ENCODE results near the gene FRMD4B. TPM values are rescaled to one million over a fixed set of nuclear protein-coding genes. Genes with fewer than 3 reads are reported as not detected.

FRMD4B gene
- total RNA-seq (2014; rRNA removed; shearing (Covaris generic)) = 4.2 and 18.0 TPM in 2 replicates

DNA sequence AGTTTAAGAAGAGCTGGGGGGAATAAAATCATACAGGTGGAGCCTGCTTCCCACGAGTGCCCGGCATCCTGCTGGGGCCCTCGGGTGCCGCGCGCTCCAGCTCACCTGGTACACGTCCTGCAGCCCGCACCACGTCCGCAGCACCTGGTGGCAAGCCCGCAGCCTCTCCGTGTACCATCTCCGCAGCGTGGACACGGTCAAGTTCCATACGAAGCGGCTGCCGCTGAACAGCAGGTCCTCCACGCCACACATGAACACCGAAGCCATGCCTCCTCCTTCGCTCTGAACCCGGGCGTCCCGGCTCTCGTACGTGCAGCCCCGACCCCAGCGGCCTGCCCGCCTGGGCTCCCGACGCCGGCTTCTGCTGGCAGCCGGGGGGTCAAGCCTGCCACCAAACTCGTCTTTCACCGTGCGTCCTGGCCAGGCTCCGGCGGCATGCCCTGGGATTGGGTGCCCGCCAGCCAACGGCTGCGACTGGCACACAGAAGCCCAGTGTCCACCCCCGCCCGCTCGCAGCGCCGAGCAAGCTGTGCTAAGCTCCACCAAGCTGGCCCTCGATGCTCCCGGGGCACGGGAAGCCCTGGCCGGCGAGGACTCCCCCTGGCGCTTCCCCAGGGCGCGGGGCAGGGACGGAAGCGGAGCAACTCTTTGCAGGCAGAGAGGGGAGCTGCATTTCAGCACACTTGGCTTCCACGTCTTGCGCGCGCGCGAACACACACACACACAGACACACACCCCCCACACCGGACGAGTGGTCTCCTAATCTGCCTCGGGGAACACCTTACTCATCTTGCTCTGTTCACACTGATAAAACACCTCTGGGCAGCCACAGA, at the start of gene FRMD4B:
FRMD4B (minus strand) TSS at position 366 of the 833 bp plus-strand sequence; CDS start at position 267, 99 bp downstream.
- DNase-seq (ENCODE audit: low spot score) = peak; percentile 10

DNA sequence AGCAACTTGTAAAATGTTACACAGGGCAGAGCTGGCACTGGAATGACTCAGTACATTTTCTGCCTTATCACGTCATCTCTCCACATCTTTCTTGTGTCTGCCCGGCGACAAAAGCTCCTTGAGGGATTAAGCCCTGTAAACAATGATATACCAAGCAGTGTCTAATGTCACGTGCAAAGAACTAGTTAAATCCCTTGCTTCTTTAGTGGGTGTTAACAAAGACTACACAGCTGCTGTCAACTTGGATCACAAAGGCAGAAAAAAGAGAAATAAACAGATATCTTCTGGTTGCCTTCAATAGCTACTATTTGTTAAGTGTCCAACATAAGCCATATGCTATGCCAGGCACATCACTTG, 48.1 kb upstream of the FRMD4B start:
- DNase-seq (ENCODE audit: low spot score) = peak; percentile 89

DNA sequence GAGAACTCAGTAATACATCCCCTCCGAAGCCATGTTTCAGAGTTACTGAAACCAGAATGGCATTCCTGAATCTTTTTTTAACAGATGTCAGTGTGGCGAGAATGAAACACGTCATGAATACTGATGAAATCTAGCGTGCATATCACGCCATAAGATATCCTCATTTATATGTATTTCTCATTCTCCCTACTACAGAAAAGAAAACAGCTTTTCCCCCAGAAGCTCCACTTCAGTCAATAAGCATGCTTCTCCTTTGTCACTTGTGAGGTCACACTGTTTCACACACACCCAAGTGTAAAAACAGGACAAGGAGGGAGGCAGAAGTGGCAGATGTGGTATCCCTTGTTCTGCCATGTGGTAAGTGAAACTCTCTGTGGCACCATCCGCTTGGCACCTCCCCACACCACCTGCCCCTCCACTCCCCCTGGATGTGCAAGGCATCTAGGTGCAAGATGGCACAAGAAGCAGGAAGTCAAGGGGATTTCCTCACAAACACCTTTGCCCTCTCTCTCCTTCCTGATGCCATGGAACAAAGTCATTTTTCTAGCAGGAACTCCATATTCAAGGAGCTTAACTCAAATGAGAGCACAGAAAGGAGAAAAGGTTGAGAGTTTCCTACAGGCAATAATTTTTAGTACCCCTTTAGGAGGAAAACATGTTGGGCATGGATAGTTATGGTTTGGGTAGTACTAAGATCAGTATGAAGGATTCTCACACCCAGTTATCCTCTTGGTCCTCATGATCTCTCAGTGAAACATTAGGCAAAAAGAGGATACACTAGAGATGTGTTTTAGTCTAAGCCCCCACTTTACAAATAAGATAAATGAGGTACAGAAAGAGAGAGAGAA, 47.5 kb upstream of the FRMD4B start:
- no peak for DNase-seq (ENCODE audit: low spot score)

DNA sequence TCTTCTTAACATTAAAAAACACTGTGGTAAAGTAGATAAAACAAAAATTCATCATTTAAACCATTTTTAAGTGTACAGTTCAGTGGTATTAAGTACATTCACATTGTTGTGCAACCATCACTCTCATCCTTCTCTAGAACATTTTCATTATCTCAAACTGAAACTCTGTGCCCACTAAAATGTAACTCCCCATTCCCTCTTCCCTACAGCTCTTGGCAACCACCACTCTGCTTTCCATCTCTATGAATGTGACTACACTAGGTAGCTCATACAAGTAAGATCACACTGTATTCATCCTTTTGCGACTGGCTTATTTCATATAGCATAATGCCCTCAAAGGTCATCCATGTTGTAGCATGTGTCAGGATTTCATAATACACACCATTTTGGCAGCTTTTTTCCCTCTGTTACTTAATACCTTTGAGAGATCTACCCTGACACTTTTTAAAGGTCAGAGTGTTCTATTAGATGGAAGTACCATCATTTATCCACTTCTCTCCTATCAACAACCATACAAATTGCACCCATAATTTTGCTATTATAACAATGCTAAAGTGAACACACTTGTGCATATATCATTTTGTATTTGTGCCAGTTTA, 42.9 kb upstream of the FRMD4B start:
- no peak for DNase-seq (ENCODE audit: low spot score)

DNA sequence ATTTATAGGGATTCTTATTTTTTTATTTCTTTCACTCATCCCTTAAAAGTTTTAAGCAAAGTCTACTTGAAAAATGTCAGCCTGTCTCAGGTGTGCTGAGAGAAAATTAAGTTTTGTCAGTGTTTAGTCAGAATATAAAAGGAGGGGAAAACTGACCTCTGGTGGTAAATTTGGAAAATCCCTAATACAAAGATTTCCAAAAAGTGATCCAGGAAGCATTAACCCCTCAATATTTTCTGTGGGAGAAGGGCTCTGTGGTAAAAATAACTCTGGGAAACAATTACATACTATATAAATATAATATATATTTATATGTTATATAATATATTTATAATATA, 41.0 kb upstream of the FRMD4B start:
- DNase-seq (ENCODE audit: low spot score) = no peak

DNA sequence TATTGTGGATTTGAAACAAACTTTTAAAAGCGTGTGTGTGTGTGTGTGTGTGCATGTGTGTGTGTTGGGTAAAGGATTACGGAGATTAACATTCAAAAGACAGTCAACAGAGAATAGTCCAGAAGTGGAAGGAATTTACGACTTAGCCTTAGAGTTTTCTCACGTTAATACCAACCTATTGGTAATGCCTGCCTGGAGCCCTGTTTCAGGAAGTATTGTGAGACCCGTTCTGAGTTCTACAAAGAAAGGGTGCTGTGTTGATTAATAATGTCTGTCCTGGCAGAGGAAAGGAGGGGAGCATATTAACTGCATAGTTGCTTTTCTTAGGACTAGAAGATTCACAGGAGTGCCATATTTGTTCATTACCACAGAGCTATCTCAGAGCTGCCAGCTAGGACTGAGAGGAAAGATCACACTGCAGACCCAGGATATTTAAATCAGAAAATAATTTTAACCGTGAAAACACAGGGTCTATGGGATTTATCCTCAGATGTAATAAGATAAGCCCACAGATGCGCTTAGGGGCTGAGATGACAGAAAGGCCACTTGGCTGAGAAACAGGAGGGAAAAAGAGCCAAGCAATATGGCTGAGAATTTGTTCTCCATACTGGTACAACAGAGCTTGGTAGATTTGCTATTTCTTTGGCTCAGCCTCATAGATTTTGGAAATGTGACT, 40.5 kb upstream of the FRMD4B start:
- DNase-seq (ENCODE audit: low spot score) = no peak

DNA sequence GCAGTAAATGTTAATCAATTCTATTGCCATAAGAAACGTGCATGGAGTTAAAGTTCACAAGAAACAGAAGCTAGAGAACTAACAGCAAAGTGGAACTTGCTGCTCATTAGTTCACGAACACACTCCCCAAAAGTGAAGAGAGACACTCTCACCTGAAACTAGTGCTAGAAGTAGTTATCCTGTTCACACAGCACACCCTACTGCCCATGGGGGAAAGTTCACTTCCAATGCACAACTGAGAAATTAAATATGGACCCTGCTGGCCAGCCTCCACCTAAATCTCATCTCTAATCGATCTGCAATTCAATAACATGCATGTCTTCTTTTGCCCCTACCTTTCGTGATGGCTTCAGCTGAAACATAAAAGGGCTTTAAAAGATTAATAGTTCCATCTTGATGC, 39.4 kb upstream of the FRMD4B start:
- peak; percentile 32 for DNase-seq (ENCODE audit: low spot score)

DNA sequence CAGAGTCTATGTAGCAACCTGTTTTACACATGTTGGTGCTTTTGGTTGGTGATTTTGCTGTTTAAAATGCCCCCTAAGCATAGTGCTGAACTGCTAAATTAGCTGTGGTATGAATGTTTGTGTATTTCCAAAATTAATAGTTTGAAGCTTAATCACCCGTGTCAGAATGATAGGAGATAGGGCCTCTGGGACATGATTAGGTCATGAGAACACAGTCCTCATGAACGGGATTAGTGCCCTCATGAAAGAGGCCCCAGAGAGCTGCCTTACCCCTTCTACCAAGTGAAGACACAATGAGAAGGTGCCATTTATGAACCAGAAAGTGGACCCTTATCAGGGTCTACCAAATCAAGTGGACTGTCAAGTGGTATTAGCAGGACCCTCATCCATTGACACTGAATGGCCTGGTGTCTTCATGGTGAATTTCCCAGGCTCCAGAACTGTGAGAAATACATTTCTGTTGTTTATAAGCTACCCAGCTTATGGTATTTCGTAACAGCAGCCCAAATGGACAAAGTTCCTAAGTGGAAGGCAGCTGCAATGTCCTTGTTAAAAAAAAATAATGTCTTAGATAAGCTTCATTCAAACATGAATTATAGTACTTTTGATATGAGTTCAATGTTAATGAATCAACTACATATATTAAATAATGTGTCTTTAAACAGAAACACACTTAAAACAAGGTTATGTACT, 37.7 kb upstream of the FRMD4B start:
- no peak for DNase-seq (ENCODE audit: low spot score)

DNA sequence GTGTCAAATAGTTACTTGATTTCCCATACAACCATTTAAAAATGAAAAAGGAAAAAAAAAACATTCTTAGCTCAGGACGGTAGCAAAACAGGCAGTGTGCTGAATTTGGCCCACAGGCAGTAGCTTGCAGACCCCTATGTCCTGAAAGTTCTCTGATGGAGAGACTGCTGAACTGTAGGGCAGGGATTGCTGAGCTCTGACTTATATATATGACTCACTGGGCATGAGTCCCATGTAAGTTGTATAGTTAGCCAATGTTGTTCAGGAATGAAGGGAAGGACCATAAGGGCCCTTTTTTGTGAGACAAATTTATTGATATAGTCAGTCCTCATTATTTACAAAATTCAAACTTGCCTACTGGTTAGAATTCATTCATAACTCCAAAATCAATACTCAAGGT, 36.9 kb upstream of the FRMD4B start:
- DNase-seq (ENCODE audit: low spot score) = no peak

DNA sequence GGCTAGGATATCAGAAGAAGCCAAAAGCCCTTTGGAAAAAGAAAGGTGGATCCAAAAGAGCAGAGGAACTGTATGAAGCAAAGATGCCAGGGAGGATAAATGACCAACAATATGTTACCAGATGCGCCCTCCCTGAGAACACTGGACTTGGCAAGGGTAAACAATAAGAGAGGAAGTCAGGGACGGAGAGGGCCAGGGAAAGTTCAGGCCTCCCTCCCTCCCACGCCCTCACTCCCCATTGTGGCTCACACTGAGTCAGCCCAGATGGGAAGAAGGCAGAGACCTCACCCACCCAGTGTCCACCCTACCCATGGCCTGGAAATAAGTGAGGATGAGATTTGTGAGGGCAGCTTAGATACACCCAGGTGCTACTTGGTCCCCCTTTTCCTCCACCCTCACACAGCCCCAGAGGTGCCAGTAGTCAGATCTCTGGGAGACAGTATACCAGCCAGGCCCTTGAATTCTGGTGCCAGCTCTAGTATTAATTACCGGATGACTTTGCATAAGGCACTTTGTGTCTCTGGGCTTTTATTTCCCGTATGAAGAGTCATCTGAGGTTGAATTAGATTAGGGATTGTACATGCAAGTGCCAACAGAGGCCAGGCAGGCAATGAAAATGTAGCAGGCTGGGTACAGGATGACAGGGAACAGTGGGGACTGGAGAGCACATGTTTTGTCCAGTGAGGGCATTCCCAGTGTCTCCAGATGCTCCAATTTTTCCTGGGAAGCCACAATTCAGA, 35.1 kb upstream of the FRMD4B start:
- no peak for DNase-seq (ENCODE audit: low spot score)

DNA sequence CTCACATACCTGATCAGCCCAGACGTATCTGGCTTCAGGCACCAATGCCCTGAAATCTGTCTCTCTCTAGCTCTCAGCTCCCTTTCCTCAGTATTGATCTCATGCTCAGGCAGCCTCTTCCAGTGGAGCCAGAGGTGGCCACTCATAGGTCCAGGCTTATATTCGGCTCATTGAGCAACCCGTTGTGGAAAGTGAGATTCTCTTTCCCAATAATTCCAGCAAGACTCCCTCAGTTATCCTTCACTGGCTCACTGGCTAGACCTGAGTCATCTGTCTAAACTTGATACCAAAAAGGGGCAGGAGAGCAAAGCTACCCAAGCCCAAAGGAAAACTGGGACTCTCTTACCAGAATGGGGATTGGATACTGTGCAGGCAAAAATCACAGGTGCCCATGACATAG, 33.4 kb upstream of the FRMD4B start:
- no peak for DNase-seq (ENCODE audit: low spot score)

DNA sequence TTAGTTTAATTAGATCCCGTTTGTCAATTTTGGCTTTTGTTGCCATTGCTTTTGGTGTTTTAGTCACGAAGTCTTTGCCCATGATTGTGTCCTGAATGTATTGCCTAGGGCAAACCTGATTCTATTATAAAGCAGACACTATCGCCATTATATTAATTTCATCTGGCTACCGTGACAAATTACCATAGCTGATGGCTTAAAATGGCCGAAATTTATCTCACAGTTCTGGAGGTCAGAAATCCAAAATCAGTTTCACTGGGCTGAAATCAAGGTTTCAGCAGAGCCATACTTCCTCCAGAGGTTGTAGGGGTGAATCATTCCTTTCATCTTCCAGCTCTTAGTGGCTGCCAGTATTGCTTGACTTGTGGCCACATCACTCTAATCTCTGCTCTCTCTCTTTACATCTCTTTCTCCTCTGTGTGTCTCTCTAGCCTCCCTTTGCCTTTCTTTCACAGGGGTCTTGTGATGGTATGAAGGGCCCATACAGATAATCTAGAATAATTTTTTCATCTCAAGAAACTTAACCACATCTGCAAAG, 31.7 kb upstream of the FRMD4B start:
- no peak for DNase-seq (ENCODE audit: low spot score)

DNA sequence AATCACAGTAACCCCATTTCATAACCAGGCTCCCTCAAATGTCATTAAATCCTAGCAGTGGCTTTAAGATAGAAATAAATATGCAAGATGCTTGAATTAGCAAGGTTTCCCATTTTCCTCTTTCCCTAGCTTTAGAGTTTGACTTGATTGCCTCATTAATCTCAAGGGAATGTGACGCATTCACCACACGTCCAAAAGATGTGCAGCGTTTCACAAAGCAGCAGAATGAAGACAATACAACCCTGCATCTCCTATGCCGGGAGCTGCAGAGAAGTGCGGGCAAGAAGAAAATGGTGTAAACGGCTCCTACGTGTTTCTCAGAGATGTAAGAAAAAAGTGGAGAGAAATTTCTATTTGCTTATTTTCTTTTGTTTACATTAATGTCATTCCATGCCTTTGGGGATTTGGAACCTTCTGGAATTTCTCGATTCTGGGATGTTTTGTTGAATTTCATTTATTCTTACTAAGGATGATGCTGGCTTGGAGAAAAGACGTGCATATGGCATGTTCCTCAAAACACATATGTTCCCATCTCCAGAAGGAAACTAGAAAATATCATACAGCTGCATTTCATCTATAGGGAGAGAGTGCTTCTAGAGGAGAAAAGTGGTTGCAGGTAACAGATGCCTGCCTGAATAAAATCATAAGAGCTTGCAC, 27.8 kb upstream of the FRMD4B start:
- DNase-seq (ENCODE audit: low spot score) = no peak

DNA sequence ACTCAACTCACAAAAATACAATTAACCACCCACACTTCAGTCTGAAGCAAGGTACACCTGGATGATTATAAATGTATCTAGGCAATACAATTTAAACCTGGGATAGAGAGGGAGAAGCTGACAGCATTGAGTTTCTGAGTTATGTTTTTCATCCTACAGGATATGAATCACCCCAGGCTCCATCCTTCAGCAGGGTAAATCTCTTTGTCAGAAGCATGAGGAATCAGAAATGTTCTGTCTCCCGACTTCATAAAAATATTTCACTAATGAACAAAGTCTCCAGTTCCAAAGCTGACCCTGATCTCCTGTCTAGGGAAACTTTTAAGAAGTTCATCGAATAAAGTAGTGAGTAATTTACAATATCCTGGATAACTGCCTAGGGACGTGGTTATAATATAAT, 25.5 kb upstream of the FRMD4B start:
- no peak for DNase-seq (ENCODE audit: low spot score)

DNA sequence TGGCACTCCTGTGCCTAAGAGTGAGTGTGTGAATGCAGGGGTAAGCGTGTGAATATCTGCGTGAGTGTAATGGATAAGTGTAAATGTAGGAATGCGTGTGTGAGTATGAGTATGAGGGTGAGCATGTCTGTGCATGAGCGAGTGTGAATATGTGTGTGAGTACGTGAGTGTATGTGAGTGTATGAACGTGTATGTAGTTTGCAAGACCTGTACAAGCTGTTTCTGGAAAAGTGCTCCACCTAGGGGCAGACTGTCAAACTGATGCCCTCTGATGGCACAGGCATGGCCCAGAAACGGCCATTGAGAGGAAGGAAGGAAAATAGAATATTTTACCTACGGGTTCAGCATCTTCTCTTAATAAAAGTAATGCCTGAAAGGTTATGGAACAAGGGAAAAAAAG, 24.4 kb upstream of the FRMD4B start:
- peak; percentile 56 for DNase-seq (ENCODE audit: low spot score)

DNA sequence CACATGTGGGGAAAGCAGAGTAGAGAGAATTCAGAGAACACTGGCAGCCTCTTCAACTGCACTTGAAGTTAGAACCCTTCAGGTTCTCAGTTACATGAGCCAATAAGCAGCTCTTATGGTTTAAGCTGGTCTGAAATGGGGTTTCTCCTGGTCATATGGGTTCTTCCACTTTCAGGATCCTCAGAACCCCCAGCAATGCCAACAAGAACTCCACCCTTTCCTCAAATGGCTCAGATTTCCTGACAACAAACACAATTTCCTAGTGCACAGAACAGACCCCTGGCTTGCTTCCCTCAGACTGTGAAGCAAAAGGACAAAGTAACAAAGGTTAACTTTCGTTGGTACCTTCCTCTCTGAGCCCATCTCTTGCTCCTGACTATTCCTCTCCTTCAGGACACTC, 23.9 kb upstream of the FRMD4B start:
- DNase-seq (ENCODE audit: low spot score) = no peak

DNA sequence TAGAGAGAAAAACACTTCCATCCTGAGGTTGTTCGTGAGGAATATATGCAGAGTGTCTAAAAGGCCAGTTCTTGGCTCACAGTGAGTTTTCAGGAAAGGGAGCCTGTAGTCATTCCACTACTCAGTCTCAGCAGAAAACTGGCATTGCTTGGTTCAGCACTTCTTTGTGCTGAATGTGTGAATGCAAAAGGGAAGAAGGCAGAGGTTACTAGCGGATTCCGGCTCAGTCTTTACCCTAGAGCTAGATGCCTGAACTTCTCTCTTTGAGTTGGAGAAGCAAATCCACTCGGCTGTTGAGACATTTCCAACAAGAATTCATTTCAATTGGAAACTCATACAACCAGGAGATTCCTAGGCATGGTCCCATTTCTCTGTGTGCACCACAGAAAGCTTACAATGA, 23.1 kb upstream of the FRMD4B start:
- no peak for DNase-seq (ENCODE audit: low spot score)

DNA sequence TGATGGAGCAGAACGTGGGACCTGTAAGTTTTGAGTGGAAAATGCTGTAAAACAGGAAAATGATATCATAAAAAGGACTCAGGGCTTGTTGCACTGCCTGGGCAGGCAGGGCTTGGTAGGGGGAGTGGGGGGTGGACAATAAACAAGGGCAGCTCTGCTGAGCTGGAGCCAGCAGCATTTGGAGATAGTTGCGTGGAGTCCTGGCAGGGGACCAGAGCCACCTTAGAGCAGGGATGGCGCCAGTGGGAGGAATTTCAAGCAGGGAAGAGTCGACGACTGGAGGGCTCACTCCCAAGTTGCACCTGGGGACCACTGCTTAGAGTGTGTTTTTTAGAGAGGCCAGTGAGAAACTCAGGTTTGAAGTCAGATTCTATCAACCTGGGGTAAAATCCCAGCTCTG, 22.7 kb upstream of the FRMD4B start:
- no peak for DNase-seq (ENCODE audit: low spot score)

DNA sequence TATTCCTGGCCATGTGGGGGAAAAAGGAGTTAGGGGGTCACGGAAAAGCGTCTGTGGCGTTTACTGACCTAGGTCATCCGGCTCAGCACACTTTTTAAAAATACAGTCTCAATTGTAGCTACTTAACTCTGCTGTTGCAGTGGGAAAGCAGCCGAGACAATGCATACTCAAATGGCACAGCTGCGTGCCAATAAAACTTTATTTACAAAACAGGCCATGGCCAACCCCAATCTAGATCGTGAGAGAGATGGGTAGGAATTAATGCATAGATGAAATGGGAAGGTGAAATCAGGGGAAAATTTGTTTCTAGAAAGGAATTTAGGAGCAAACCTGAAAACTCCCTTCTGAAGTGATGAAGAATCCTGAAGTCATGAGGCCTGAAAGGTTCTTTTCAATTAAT, 22.0 kb upstream of the FRMD4B start:
- no peak for DNase-seq (ENCODE audit: low spot score)

DNA sequence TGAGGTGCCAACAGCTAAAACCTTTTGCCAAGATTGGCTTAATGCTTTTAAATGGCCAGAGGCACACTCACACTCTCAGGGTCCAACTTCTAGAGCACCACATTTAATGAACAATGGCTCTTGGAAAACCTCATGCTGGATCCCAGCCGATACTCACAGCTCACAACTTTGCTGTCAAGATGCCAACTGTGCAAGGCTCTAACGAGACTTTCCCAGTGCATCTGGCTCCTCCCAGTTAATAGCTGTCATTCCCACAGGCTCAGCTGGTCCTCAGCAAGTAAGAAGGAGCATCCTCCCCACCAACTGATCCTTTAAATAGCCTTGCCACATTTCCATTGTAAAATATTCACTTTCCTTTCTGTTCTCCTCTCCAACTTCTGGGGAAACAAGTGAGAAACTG, 20.3 kb upstream of the FRMD4B start:
- DNase-seq (ENCODE audit: low spot score) = no peak

Data from H4 (cell line).